ENCODE data around the gene HOXC9.

Gene HOXC9

GRCh38 chr12:54015018-54015931 is 15.3 kb downstream of the HOXC9 start:
- no peak for DNase-seq (ENCODE audit: low read depth)

- DNase-seq (ENCODE audit: low read depth): no peak
Observed at GRCh38 chr12:54016051-54016450, 16.1 kb downstream of the HOXC9 start.

DNA sequence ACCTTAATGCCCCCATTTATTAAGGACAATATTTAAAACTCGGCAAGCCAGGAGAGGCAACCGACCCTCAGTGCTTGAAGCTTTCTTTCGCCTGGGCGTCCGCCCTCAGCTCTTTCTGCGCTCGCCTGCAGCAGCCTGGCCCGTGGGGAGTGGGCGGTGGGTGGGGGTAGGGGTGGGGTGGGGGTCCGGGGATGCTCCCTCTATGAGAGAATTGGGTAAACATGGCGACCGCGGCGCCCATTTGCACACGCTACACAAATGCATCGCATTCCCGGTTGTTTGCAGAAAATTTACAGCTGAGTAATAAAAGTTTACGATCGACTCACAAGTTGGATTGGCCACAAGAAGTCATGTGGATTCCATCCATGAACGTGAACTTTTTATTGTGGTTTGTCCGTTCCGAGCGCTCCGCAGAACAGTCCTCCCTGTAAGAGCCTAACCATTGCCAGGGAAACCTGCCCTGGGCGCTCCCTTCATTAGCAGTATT is 16.6 kb downstream of the HOXC9 start:
- DNase-seq (ENCODE audit: low read depth): peak; percentile 88

DNA sequence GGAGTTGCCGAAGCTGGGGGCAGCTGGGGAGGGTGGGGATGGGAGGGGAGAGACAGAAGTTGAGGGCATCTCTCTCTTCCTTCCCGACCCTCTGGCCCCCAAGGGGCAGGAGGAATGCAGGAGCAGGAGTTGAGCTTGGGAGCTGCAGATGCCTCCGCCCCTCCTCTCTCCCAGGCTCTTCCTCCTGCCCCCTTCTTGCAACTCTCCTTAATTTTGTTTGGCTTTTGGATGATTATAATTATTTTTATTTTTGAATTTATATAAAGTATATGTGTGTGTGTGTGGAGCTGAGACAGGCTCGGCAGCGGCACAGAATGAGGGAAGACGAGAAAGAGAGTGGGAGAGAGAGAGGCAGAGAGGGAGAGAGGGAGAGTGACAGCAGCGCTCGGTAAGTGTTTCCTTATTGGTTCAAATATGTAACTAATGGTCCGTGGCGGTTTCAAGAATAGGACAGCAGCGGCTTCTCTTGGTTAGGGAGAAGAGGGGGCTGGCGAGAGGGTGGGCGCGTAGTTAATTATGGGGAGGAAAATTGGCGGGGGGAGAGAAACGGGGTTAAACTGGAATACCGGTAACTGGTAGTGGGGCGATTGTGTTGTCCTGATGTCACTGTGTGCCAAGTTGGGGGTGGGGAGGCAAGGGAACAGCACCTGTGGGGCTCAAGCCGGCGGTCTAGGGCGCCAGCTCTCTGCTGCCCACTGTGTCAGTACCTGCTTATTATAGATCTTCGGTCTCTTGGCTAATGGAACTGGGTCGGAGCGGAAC is 17.2 kb downstream of the HOXC9 start:
- DNase-seq (ENCODE audit: low read depth): no peak

GRCh38 chr12:54017878-54018467 is 18.0 kb downstream of the HOXC9 start:
- DNase-seq (ENCODE audit: low read depth): no peak

DNA sequence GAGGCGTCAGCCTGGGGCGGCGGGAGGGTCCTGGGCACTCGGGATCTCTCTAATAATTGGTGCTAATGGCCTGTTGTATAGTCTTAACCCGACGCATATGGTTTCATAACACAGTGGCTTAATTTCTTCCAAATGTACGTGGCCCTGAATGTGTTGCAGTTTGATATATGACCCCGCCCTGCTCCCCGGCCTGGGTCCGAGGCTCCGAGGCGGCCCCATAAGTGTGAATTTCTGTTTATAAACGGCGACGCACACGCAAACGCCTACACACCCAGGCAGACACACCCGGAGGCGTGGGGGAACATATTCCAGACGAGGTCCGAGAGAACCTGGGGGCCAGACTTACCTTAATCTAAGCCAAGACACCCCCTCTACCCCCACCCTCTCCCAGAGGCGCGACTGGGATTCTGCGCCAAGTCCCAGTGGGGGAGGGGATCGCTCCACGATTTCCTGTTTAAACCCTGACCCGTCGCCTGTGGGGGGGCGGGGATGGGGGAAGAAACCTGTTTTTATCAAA is 18.6 kb downstream of the HOXC9 start:
- DNase-seq (ENCODE audit: low read depth): no peak

GRCh38 chr12:54019091-54019811 is 19.3 kb downstream of the HOXC9 start:
- no peak for DNase-seq (ENCODE audit: low read depth)

DNA sequence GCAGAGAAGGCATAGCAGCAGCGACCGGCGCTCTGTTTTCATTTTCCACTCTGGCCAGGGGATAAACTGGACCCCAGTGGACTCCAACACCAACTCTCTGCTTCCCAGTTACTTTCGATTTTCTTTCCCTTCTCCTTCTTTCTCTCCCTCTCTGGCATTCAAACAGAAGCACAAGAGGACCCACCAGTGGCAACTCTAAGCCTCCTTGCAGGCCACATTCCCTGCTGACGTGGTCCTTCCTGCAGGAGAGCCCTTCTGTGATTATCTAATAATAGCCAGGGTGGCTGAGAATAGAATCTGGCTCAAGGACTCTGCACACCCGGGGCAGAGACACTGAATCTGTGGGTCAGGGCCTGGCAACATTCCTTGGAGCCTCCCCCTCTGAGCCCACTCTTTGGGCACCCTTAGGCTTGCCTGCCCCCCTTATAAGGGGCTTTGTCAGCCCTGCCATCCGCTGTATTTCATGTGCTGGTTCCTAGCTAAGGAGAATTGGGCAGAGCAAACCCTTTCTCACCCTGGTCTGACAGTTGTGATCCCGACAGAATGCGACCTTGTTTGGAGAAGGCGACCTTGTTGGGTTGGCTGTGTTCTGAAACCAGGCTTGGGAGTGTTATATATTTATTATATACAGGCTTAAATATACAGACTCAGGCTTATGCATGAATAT is 20.1 kb downstream of the HOXC9 start:
- no peak for DNase-seq (ENCODE audit: low read depth)

GRCh38 chr12:54020591-54021405 is 20.8 kb downstream of the HOXC9 start:
- peak; percentile 11 for DNase-seq (ENCODE audit: low read depth)

DNA sequence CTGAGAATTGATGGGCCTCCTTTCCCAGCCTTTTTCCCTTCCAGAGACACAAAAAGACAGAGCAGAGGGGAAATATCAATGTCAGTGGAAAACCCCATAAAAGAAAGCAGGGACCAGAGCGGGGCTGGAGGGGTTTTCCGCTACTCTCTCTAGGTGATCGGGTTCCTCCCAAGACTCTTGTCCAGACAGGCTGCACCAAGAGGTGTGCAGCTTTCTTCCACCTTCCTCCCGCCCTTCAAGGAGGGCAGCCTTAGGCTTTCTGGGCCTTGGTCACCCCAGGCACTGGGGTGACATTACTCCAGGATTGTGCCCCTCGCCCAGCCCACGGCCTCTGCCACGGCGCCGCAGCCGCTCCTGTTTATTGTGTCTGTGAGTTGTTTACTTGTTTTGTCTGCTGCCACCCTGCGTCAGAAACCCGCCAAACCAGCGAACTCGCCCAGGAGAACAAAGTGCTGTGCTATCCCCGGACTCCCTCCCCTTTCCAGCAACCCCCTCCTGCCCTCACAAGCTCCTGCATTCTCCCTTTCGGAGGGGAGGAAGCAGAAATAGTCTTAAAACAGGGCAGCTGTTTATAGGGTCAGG is 21.6 kb downstream of the HOXC9 start:
- DNase-seq (ENCODE audit: low read depth): peak; percentile 26

- peak; percentile 6 for DNase-seq (ENCODE audit: low read depth)
Observed at GRCh38 chr12:54022960-54023884, 23.3 kb downstream of the HOXC9 start.

GRCh38 chr12:54024127-54024526 is 24.2 kb downstream of the HOXC9 start:
- DNase-seq (ENCODE audit: low read depth): peak; percentile 18

GRCh38 chr12:54024581-54025305 is 24.8 kb downstream of the HOXC9 start:
- no peak for DNase-seq (ENCODE audit: low read depth)

DNA sequence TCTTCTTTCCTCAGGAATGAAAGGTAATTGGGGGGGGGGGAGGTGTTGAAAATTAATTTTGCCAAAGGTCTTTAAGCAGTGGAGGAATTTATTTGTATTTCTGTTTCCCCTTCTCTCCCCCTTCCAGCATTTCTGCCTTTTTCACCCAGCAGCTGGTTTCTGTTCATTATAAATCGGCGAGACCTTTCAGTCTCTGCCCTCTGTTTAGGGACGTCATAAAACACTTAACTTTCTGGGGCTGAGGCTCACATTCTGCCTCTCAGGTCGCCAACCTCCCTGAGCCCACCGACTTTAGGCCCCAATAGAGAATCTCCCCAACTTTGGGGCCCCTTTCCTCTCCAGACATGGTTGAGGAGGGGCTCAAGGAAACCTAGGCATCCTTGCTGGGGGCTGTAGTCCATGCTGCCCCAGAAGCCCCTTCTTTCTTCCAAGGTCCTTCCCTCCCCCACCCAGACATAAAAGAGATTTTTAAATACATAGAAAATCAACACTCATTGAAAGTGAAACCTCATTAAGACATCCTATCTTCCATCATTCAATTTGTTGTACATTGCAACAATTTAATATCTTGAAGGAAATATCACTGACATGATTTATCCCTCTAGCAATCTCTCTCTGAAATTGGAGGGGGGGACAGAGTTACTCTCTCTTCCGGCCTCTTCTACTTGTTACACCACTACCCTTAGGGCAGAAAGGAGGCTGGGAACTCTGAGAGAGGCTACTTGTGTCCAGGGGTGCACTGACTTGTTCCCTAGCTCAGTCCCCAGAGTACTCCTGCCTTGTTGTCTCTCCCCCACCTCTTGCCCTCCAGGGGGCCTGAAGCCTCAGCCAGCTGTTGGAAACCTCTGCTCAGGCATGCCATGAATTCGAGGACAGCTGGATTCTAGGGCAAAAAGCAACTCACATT is 25.8 kb downstream of the HOXC9 start:
- no peak for DNase-seq (ENCODE audit: low read depth)

DNA sequence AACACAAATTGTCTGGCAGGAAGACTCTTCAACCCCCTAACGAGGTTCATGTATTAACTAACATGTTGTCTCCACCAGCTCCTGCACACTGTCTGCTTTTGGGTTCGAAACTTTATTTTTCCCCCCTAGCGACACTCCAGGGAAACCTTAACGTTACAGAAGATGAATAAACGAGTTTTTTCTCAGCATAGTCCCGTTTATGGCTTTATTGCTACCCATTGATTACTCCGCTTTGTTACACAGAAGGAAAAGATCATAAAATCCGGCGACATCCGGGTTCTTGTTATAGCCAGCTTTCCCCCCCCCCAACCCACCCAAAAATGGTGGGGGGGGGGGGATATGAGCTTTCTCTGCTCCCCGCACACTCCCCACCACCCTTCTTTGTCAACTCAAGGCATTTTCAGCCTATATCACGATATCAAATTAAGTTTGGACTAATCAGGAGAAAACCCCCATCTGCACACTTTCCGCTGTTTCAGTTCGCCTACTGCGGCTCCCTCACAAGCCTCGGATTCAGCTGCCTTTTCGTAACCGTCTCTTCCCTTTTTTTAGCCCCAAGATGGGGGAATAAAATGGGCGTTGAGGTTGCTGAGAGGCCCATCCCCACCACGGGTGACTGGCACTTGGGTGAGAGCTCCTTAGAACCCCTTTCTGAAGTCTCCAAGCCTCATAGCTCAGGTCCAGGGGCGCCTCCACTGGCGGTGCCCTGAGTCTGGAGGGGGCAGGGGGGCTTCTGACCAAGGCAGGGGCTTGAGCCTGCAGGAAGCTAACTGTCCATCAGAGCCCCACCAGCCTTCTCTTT is 26.9 kb downstream of the HOXC9 start:
- DNase-seq (ENCODE audit: low read depth): no peak

DNA sequence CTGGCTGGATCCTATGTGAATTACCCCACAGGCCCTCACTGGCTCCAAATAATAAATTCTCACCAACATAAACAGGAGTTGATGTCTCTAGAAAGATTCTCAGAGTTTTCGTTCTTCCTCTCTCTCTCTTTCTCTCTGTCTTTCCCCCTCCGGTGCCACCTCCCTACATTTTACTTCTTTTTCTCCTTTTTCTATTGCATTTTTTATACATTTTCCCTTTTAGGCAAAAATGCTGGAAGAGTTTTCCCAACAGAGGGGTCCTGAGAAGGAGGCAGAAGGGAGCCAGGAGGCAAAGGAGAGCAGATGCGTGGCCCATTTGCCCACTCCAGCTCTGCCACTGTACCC is 27.5 kb downstream of the HOXC9 start:
- DNase-seq (ENCODE audit: low read depth): no peak
